Measurements from ENCODE around the gene BTBD16. TPM values are rescaled to one million over a fixed set of nuclear protein-coding genes. Genes with fewer than 3 reads are reported as not detected.
A peak's percentile ranks its signal among the peaks of the same experiment; 100 is the strongest.

The BTBD16 gene
- total RNA-seq, 1 donor: not detected

- H3K4me1 ChIP-seq (ENCODE audit: insufficient read depth, low read length): no peaks in the 10 kb centered on the region
- H3K27ac ChIP-seq (ENCODE audit: low read depth, low read length): no peak overlapping the region
- H3K4me3 ChIP-seq (ENCODE audit: insufficient read depth, low read length): no peak overlapping the region
- H3K4me2 ChIP-seq (ENCODE audit: insufficient read depth, low read length): no peak overlapping the region
- no peaks in the 10 kb centered on the region for H3K27me3 ChIP-seq (ENCODE audit: insufficient read depth, low read length)
- no peak for DNase-seq (ENCODE audit: insufficient read length, low spot score, missing footprints)
- no peaks in the 10 kb centered on the region for H3K36me3 ChIP-seq (ENCODE audit: insufficient read depth, low read length)
- TF ChIP-seq CTCF (IDR thresholded peaks at IDR 0.05; ENCODE audit: extremely low read depth, low read depth, low read length): no peak
- no peak overlapping the region for H2AFZ ChIP-seq (ENCODE audit: low read length)
- no peaks in the 10 kb centered on the region for H3K79me2 ChIP-seq (ENCODE audit: insufficient read depth, low read length)
- no peaks in the 10 kb centered on the region for H4K20me1 ChIP-seq (ENCODE audit: insufficient read depth, low read length)
- no peaks in the 10 kb centered on the region for H3K9me3 ChIP-seq (ENCODE audit: low read depth, low read length)
These were observed 3.0 kb downstream of the BTBD16 start for GRCh38 chr10:122273966-122274545.

- Histone ChIP-seq H3K4me1 (ENCODE audit: insufficient read depth, low read length) (peaks cover 9% of the 10 kb centered on the region), H3K27me3 (ENCODE audit: insufficient read depth, low read length) (no peaks in the 10 kb centered on the region), H3K4me2 (ENCODE audit: insufficient read depth, low read length) (no peak overlapping the region), H3K4me3 (ENCODE audit: insufficient read depth, low read length) (no peak overlapping the region), H3K36me3 (ENCODE audit: insufficient read depth, low read length) (no peaks in the 10 kb centered on the region), H3K79me2 (ENCODE audit: insufficient read depth, low read length) (no peaks in the 10 kb centered on the region), H2AFZ (ENCODE audit: low read length) (no peak overlapping the region), H4K20me1 (ENCODE audit: insufficient read depth, low read length) (no peaks in the 10 kb centered on the region), H3K27ac (ENCODE audit: low read depth, low read length) (no peak overlapping the region), H3K9me3 (ENCODE audit: low read depth, low read length) (no peaks in the 10 kb centered on the region)
- peak; percentile 13 for TF ChIP-seq CTCF (IDR thresholded peaks at IDR 0.05; ENCODE audit: extremely low read depth, low read depth, low read length)
- DNase-seq (ENCODE audit: insufficient read length, low spot score, missing footprints): no peak
These were observed 5.6 kb downstream of the BTBD16 start for GRCh38 chr10:122276611-122277208.

GRCh38 chr10:122277526-122278136, 6.5 kb downstream of the BTBD16 start:
- Histone ChIP-seq H3K4me3 (ENCODE audit: insufficient read depth, low read length) (no peak overlapping the region), H3K27ac (ENCODE audit: low read depth, low read length) (no peak overlapping the region), H2AFZ (ENCODE audit: low read length) (no peak overlapping the region), H3K27me3 (ENCODE audit: insufficient read depth, low read length) (no peaks in the 10 kb centered on the region), H3K4me2 (ENCODE audit: insufficient read depth, low read length) (no peak overlapping the region), H3K4me1 (ENCODE audit: insufficient read depth, low read length) (peaks cover 16% of the 10 kb centered on the region), H3K36me3 (ENCODE audit: insufficient read depth, low read length) (no peaks in the 10 kb centered on the region), H3K79me2 (ENCODE audit: insufficient read depth, low read length) (no peaks in the 10 kb centered on the region), H3K9me3 (ENCODE audit: low read depth, low read length) (no peaks in the 10 kb centered on the region), H4K20me1 (ENCODE audit: insufficient read depth, low read length) (no peaks in the 10 kb centered on the region)
- no peak for TF ChIP-seq CTCF (IDR thresholded peaks at IDR 0.05; ENCODE audit: extremely low read depth, low read depth, low read length)
- no peak for DNase-seq (ENCODE audit: insufficient read length, low spot score, missing footprints)

GRCh38 chr10:122279725-122280141, 8.6 kb downstream of the BTBD16 start:
- H3K36me3 ChIP-seq (ENCODE audit: insufficient read depth, low read length): no peaks in the 10 kb centered on the region
- H3K4me3 ChIP-seq (ENCODE audit: insufficient read depth, low read length): no peak overlapping the region
- no peak overlapping the region for H3K27ac ChIP-seq (ENCODE audit: low read depth, low read length)
- peak; percentile 89 for DNase-seq (ENCODE audit: insufficient read length, low spot score, missing footprints)
- H3K9me3 ChIP-seq (ENCODE audit: low read depth, low read length): no peaks in the 10 kb centered on the region
- peaks cover 16% of the 10 kb centered on the region for H3K4me1 ChIP-seq (ENCODE audit: insufficient read depth, low read length)
- peak overlapping the region; percentile 62 for H3K4me2 ChIP-seq (ENCODE audit: insufficient read depth, low read length)
- no peaks in the 10 kb centered on the region for H4K20me1 ChIP-seq (ENCODE audit: insufficient read depth, low read length)
- H3K27me3 ChIP-seq (ENCODE audit: insufficient read depth, low read length): no peaks in the 10 kb centered on the region
- TF ChIP-seq CTCF (IDR thresholded peaks at IDR 0.05; ENCODE audit: extremely low read depth, low read depth, low read length): peak; percentile 86
- peak overlapping the region; percentile 48 for H2AFZ ChIP-seq (ENCODE audit: low read length)
- H3K79me2 ChIP-seq (ENCODE audit: insufficient read depth, low read length): no peaks in the 10 kb centered on the region
